ENCODE data around the gene SYNE1. TPM values are rescaled to one million over a fixed set of nuclear protein-coding genes. Genes with fewer than 3 reads are reported as not detected.
"Not testable (repeated sequence)": the region's sequence is repeated elsewhere in the genome, so short reads cannot be mapped to it uniquely, and the experiment has no call there.

SYNE1 gene
- total and polyA plus RNA-seq, 2 of the 8 experiments (the other 6 are each of a cell fraction or from before 2014, with no cell fraction given), result 2.8 to 5.5 TPM

- TF ChIP-seq RBBP5 (IDR thresholded peaks at IDR 0.05; ENCODE audit: borderline replicate concordance, low read depth, low read length) (no peak), RNF2 (IDR thresholded peaks at IDR 0.05; ENCODE audit: borderline replicate concordance, low read depth, low read length, missing control alignments, poor library complexity, severe bottlenecking) (no peak), KDM4A (IDR thresholded peaks at IDR 0.05; ENCODE audit: low read depth, low read length, severe bottlenecking) (no peak), CBX5 (IDR thresholded peaks at IDR 0.05; ENCODE audit: low read depth, low read length) (no peak), CTBP2 (IDR thresholded peaks at IDR 0.05; ENCODE audit: borderline replicate concordance, insufficient read depth, insufficient read length, low read length) (no peak)
These were observed 11.9 kb downstream of the SYNE1 start (continued) for GRCh38 chr6:152625213-152625612.

GRCh38 chr6:152614776-152615175, 22.4 kb downstream of the SYNE1 start:
- H2BK20ac ChIP-seq (ENCODE audit: low read length); H3K18ac ChIP-seq (ENCODE audit: extremely low read depth, low read length); H4K8ac ChIP-seq (ENCODE audit: extremely low read depth, insufficient read depth, low read length); H3K9me3 ChIP-seq (ENCODE audit: insufficient read depth in 2 of 2, low read depth in 1 of 2, low read length in 1 of 2); H3K4me1 ChIP-seq (replicated peaks in 1 of 4; ENCODE audit: control insufficient read depth in 3 of 4, insufficient read depth in 4 of 4, low read length in 3 of 4); H3K27me3 ChIP-seq (replicated peaks in 1 of 4; ENCODE audit: control insufficient read depth in 3 of 4, extremely low read depth in 1 of 4, insufficient read depth in 3 of 4, low read length in 3 of 4); H3K56ac ChIP-seq (replicated peaks; ENCODE audit: insufficient read length, low read depth, low read length); H2BK12ac ChIP-seq (ENCODE audit: low read depth, low read length); H4K20me1 ChIP-seq (replicated peaks in 1 of 2; ENCODE audit: control insufficient read depth in 1 of 2, insufficient read depth in 2 of 2, low read length in 2 of 2); H4K91ac ChIP-seq (replicated peaks; ENCODE audit: insufficient read length, low read length); H3K4me3 ChIP-seq (ENCODE audit: extremely low read depth in 1 of 4, insufficient read depth in 2 of 4, low read depth in 3 of 4, low read length in 4 of 4); H3K14ac ChIP-seq (ENCODE audit: insufficient read length); H3K79me2 ChIP-seq (ENCODE audit: control insufficient read depth in 1 of 2, insufficient read depth in 2 of 2, low read length in 2 of 2); H2AFZ ChIP-seq (ENCODE audit: low read length); H2BK120ac ChIP-seq (replicated peaks; ENCODE audit: low read depth, low read length); CTCF ChIA-PET (ENCODE audit: partially characterized antibody); DNase-seq (ENCODE audit: low read depth in 1 of 2, low spot score in 2 of 2); H2BK5ac ChIP-seq (ENCODE audit: low read depth, low read length); H3K4ac ChIP-seq (replicated peaks; ENCODE audit: insufficient read length, low read depth, low read length); H3K79me1 ChIP-seq (ENCODE audit: low read depth, low read length); H3K27ac ChIP-seq (ENCODE audit: low read depth, low read length); H4K5ac ChIP-seq (ENCODE audit: insufficient read length, low read depth, low read length); H3K4me2 ChIP-seq (ENCODE audit: insufficient read depth in 1 of 2, low read depth in 2 of 2, low read length in 2 of 2); H3K23ac ChIP-seq (ENCODE audit: insufficient read length); H3K23me2 ChIP-seq (ENCODE audit: low read depth, low read length); FAIRE-seq; H3K36me3 ChIP-seq (ENCODE audit: control insufficient read depth in 2 of 4, insufficient read depth in 4 of 4, low read length in 3 of 4); H2AK5ac ChIP-seq (ENCODE audit: low read depth, low read length); POLR2A ChIA-PET (ENCODE audit: partially characterized antibody); H3K9ac ChIP-seq (replicated peaks in 1 of 4; ENCODE audit: extremely low read depth in 1 of 4, low read depth in 3 of 4, low read length in 3 of 4); H2BK15ac ChIP-seq (ENCODE audit: low read length): not testable (repeated sequence)
- WGBS, 2 experiments (ENCODE audit: extremely low coverage in 1 of 2, insufficient coverage in 1 of 2, insufficient read length in 1 of 2, insufficient replicate concordance in 2 of 2, low coverage in 1 of 2, low lambda C conversion rate in 2 of 2, missing lambda C conversion rate in 1 of 2), result 100% methylated on average over 3 of the region's 3 CpGs; no CpG with 5 or more reads in 1 of the 2 experiments

Measured in H1 (cell line).